ENCODE measurements around the gene ARSA.

DNA sequence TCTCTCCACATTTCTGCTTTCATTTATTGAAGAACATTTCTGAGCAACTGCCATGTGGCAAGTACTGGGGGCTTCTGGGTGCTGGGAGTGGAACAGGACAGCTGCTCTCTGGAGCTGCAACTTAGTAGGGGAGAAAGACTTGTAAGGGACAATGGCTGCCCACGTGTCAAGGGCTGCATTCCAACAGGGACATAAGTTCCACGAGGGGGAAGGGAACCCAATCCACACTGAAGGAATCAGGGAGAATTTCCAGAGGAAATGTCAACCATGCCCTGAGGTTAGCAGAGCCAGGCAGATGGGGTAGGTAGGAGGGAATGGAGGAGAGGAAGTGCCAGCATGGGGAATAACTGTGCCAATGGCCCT, 25.6 kb downstream of the ARSA start:
- TF ChIP-seq, protein P1, sequence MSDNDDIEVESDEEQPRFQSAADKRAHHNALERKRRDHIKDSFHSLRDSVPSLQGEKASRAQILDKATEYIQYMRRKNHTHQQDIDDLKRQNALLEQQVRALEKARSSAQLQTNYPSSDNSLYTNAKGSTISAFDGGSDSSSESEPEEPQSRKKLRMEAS (IDR thresholded peaks at IDR 0.05; ENCODE audit: insufficient read depth, insufficient read length), result no peak
- no peak for TF ChIP-seq POLR2A (IDR thresholded peaks at IDR 0.05; ENCODE audit: low read depth, low read length)
- TF ChIP-seq, protein P2, sequence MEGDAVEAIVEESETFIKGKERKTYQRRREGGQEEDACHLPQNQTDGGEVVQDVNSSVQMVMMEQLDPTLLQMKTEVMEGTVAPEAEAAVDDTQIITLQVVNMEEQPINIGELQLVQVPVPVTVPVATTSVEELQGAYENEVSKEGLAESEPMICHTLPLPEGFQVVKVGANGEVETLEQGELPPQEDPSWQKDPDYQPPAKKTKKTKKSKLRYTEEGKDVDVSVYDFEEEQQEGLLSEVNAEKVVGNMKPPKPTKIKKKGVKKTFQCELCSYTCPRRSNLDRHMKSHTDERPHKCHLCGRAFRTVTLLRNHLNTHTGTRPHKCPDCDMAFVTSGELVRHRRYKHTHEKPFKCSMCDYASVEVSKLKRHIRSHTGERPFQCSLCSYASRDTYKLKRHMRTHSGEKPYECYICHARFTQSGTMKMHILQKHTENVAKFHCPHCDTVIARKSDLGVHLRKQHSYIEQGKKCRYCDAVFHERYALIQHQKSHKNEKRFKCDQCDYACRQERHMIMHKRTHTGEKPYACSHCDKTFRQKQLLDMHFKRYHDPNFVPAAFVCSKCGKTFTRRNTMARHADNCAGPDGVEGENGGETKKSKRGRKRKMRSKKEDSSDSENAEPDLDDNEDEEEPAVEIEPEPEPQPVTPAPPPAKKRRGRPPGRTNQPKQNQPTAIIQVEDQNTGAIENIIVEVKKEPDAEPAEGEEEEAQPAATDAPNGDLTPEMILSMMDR (IDR thresholded peaks at IDR 0.05; ENCODE audit: extremely low read depth in 1 of 2, insufficient read depth in 1 of 2, low read depth in 1 of 2, low read length in 2 of 2), result no peak
